SK-N-MC (cell line): Measurements from ENCODE around the gene PLEKHA7.

Experiments
- DNase-seq: peaks from one replicate; pipeline ENCODE4 v3.0.0-alpha.2; 2011; ENCODE audit warnings: low read depth, low spot score
- H3K27ac ChIP-seq: fragments of 200-600 bp; sonication (generic); 2 replicates; pipeline ENCODE4 v1.5.1; 2016; ENCODE audit warnings: mixed run types
- H3K36me3 ChIP-seq: fragments of 200-600 bp; sonication (generic); 2 replicates; pipeline ENCODE4 v1.6.1; 2017; ENCODE audit warnings: antibody characterized with exemption, low read length, mixed read lengths; ENCODE audit not compliant: insufficient read depth
- H3K4me3 ChIP-seq: fragments of 200-600 bp; sonication (generic); 2 replicates; pipeline ENCODE4 v1.5.1; 2016
- H3K9ac ChIP-seq: fragments of 200-600 bp; sonication (generic); 2 replicates; pipeline ENCODE4 v1.8.0; 2017; ENCODE audit warnings: mixed run types, mixed read lengths; ENCODE audit not compliant: insufficient read length
- H3K9me3 ChIP-seq: fragments of 200-600 bp; sonication (generic); 2 replicates; pipeline ENCODE4 v1.6.1; 2017; ENCODE audit warnings: low read depth, mild to moderate bottlenecking, antibody characterized with exemption, low read length, moderate library complexity, mixed read lengths
- EZH2 ChIP-seq: fragments of 200-600 bp; sonication (generic); IDR thresholded peaks from one replicate; pipeline ENCODE4 v1.6.1; 2017; ENCODE audit warnings: antibody characterized with exemption
- FOXP2 ChIP-seq: optimal IDR thresholded peaks from 2 replicates; pipeline ENCODE3; 2011; ENCODE audit warnings: mild to moderate bottlenecking, moderate library complexity; ENCODE audit not compliant: insufficient read depth; ENCODE audit errors: extremely low read length, control extremely low read depth
- POLR2AphosphoS5 ChIP-seq: IDR thresholded peaks from 2 replicates; pipeline ENCODE4 v1.6.1; 2012; ENCODE audit warnings: mild to moderate bottlenecking, low read depth, low read length, borderline replicate concordance

PLEKHA7 gene

DNA sequence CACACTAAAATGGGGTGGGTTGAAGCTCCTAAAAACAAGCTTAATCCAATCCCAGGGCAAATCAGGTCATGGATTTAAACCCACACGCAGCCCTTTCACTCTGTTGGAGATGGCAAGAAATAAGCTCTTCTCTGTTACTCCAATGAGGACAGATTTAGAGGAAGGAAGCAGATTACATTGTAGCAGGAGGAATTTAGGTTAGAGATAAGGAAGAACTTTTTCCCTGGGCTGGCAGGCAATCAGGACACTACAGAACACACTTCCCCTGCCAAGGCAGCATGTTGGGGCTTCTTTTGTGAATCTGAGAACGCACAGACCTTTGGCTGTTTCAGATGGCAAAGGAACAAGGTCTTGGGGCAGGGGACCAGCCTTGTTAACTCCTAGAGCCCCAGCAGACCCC, 229.5 kb downstream of the PLEKHA7 start:
- H3K9me3 ChIP-seq: no peaks in the 10 kb centered on the region
- H3K27ac ChIP-seq: no peak overlapping the region
- no peak for DNase-seq
- no peak overlapping the region for H3K4me3 ChIP-seq
- no peaks in the 10 kb centered on the region for H3K36me3 ChIP-seq
- no peak overlapping the region for H3K9ac ChIP-seq
- TF ChIP-seq POLR2AphosphoS5: no peak
- TF ChIP-seq EZH2: no peak
- no peak for TF ChIP-seq FOXP2

DNA sequence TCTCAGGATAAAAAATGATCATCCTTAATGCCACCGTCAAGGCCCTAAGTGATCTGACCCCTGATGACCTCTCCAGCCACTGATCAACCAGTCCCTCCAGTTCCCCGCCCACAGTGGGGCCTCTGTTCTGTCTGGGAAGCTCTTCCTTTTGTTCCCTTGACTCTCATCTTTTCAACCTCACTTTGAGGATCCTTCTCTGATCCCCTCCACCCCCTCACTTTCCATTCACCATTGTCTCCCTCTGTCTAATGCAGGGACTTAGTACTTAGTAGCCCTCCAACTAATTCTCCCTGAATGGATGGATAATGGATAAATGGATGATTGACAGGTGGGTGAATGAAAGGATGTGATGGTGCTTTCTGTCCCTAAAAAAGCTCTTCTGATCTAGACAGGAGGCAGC, 230.1 kb downstream of the PLEKHA7 start:
- H3K36me3 ChIP-seq: no peaks in the 10 kb centered on the region
- no peak overlapping the region for H3K4me3 ChIP-seq
- H3K9me3 ChIP-seq: no peaks in the 10 kb centered on the region
- DNase-seq: no peak
- no peak overlapping the region for H3K27ac ChIP-seq
- no peak for TF ChIP-seq EZH2
- TF ChIP-seq POLR2AphosphoS5: no peak
- TF ChIP-seq FOXP2: no peak
- no peak overlapping the region for H3K9ac ChIP-seq

DNA sequence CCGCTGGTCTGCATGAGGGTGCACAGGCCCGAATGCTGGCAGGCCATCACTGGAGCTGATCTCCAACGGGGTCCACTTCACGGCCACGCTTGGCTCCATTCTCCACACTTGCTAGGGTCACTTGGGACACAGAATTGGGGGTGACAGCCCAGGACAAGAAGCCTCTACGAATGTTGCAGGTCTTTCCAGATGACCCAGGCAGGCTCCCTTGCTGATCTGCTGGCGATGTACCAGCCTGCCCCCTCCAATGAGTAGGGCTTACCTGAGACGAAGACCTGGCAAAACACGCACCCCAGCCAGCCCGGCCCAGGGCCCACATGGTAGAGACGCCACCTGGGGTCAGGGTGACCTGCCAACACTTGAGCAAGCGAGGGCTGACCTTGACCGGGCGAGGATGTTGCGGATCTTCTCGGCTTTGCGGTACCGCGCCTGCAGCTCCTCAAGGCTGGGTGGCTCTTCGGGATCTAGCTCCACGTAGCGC, 230.9 kb downstream of the PLEKHA7 start:
- no peaks in the 10 kb centered on the region for H3K9me3 ChIP-seq
- H3K4me3 ChIP-seq: no peak overlapping the region
- no peaks in the 10 kb centered on the region for H3K36me3 ChIP-seq
- no peak overlapping the region for H3K27ac ChIP-seq
- TF ChIP-seq POLR2AphosphoS5 (no peak), FOXP2 (no peak), EZH2 (no peak)
- no peak overlapping the region for H3K9ac ChIP-seq
- DNase-seq: no peak

DNA sequence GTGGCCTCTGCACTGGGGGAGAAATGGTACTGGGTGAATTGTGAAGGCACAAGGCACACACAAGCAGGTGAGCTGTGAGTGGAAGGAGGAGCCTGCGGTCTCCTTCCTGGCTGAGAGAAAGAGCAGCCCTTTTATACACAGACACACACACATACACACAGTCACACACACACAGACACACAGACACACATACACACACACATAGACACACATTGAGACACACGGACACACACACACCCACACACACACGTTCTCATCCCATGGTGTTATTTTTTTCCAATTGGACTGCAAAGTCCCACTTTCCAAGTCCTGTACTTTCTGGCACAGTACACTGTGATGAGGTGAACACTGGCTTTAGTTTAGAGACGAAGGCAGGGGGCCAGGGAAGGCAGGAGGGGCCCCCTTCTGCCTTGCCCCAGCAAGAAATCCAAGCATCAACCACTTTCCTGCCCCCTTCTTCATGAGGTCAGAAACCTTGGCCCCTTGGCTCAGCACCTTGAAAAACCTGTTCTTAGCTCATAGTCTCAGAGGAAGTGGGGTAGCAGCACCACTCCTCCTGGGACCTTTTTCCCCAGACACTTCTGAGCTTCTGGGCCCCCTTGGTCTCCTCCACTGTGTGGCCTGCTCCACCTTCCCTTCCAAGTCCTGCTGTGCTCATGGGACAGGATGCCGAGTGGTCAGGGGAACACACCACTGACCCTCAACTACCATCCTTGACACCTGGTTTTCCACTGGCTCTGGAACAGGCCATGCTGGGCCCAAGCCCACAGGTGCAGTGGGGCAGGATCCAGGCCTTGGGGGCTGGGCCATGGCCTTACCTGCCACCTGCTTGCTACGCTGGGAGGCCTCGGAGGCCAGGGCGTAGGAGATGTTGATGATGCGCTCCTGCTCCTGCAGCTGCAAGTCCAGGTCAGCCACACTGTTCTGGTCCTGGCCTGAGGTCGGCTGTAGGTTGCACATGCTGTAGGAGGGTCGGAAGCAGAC, 232.0 kb downstream of the PLEKHA7 start:
- Histone ChIP-seq H3K9ac (no peak overlapping the region), H3K9me3 (no peaks in the 10 kb centered on the region), H3K4me3 (no peak overlapping the region), H3K27ac (no peak overlapping the region), H3K36me3 (no peaks in the 10 kb centered on the region)
- TF ChIP-seq EZH2: no peak
- TF ChIP-seq POLR2AphosphoS5: no peak
- TF ChIP-seq FOXP2: no peak
- DNase-seq: no peak

DNA sequence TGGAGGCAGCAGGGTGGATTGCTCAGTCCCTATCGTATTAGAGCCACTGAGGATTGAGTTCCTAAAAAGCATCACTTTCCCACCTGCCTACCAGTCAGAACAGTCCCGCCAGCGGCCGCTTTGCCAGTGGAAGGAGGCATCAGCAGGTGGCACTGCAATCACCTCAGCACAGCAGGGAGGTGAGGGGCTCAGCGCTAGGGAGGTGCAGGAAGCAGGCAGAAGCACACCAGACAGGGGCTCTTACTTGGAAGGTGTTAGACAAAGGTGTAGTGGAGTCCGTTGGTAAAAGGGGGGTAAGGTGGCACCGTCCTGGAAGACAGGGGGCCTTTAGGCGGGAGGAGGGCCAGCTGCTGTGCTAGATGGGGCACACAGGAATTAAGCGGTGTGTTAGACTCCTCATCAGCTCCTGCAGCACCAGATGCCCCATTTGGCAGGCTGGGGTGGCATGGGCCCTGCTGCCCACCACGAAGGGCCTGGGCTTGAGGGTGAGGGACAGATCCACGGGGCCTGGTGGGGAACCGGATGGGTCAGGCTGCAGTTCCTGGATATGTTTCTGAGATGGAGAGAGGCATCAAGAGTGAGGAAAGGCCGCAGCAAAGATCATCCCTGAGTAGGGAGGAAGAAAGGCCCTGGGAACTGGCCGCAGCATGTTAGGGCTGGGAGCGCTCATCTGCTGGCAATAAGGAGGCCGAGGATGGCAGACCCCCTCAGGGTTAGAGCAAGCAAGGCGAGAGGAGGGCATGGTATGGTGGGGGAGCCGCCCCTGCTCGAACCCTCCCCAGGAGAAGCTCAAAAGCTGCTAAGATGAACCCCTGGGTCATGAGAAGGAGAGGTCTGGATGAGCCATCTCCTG, 233.3 kb downstream of the PLEKHA7 start:
- no peaks in the 10 kb centered on the region for H3K36me3 ChIP-seq
- no peak overlapping the region for H3K27ac ChIP-seq
- no peak overlapping the region for H3K4me3 ChIP-seq
- H3K9ac ChIP-seq: no peak overlapping the region
- no peak for DNase-seq
- TF ChIP-seq POLR2AphosphoS5 (no peak), FOXP2 (no peak), EZH2 (no peak)
- H3K9me3 ChIP-seq: no peaks in the 10 kb centered on the region

DNA sequence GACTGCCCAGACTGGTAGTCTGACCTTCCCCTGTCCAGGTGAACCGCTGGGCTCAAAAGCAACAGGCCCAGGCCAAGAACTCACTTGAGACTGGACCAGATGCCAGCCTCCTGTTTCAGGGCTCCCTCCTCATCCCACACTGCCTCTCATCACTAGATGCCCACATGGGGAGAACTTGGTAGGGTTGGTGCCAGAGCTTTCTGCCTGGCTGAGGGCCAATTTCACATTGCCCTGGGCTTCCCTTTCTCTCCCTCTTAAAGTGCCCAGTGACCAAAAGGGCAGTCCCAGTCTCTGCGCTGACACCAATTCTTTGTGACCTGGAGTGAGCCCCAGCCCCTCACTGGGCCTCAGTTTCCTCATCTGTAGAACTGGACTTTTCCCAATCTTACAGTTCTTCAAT, 234.1 kb downstream of the PLEKHA7 start:
- no peak for DNase-seq
- Histone ChIP-seq H3K27ac (no peak overlapping the region), H3K4me3 (no peak overlapping the region), H3K9ac (no peak overlapping the region), H3K36me3 (no peaks in the 10 kb centered on the region), H3K9me3 (no peaks in the 10 kb centered on the region)
- TF ChIP-seq EZH2: no peak
- no peak for TF ChIP-seq FOXP2
- TF ChIP-seq POLR2AphosphoS5: no peak

DNA sequence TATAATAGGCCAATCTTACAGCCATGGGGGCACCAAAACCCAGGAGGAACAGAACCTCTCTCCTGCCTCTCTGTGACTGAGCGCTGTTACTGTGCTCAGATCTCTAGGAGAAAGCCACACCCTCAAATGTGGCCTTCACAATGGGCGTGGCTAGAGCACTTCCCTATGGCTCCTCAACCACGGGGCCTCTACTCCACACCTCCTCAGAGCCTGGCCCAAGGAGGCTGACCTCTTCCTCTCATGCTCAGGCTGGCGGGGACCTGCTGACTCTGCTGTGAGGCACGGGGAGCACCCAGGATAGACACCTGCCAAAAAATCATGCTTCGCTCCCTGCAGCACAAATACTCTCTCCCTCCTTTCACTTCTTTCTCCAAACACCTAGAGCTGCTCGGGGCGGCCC, 234.8 kb downstream of the PLEKHA7 start:
- Histone ChIP-seq H3K9me3 (no peaks in the 10 kb centered on the region), H3K36me3 (no peaks in the 10 kb centered on the region), H3K27ac (no peak overlapping the region), H3K4me3 (no peak overlapping the region), H3K9ac (no peak overlapping the region)
- DNase-seq: no peak
- TF ChIP-seq POLR2AphosphoS5 (no peak), EZH2 (no peak), FOXP2 (no peak)

DNA sequence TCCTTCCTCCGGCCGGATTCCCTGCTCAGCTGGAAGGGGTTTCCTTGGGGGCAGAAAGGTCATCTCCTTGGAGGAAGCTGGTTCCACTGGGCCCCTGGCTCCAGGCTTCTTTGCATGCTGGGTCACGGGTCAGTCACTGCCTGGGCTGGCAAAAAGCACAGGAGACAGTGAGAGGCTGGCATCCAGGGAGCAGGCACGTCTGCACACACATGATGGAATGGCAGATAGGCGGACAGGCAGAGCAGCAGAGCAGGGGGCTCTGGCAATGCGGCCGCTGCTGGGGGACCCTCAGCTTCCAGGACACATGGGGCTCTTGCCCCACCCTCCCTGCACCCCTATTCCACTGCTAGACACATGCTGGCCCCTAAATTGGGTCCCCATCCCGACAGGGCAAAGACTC, 235.3 kb downstream of the PLEKHA7 start:
- no peak overlapping the region for H3K27ac ChIP-seq
- DNase-seq: no peak
- no peaks in the 10 kb centered on the region for H3K36me3 ChIP-seq
- H3K4me3 ChIP-seq: no peak overlapping the region
- TF ChIP-seq FOXP2: no peak
- no peak for TF ChIP-seq POLR2AphosphoS5
- no peak for TF ChIP-seq EZH2
- H3K9ac ChIP-seq: no peak overlapping the region
- no peaks in the 10 kb centered on the region for H3K9me3 ChIP-seq
